CD4-positive, alpha-beta T cell treated with Interleukin-17A for 1 hour (primary cell): Measurements from ENCODE around the gene SNX9.
"Not testable (repeated sequence)": the region's sequence is repeated elsewhere in the genome, so short reads cannot be mapped to it uniquely, and the experiment has no call there.

Source experiments
- DNase-seq: peaks from one replicate; pipeline ENCODE4 v3.0.0-alpha.2; 2020

SNX9 gene

DNA sequence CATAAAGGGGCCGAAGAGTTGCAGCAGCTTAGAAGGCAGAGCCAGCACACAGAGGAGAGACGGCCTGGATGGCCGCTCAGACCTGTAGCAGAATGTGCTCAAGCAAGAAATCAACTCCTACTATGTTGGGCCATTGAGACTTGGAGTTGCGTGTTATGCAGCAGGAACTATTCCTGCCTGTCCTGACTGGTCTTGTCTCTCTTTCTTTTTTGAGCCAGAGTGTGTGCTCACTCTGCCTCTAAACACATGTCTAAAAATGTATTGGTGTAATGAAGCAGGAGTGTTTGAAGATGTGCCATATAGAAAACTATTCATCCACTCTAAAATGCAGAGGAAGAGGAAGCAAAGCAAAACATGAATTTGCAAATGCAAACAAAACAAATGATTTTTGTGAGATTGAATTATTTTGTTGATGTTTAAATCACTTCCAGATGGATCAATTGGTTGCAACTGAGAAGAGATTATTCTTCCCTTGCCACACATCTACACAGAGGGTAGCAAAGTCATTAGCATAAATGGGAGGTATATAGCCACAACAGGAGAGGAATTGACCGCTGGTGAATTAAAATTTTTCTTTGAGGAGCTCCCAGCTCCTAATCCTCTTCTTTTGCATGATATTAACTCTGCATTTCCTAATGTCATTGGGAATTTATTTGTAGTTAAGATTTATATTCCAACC is 138.2 kb downstream of the SNX9 start:
- DNase-seq = no peak

DNA sequence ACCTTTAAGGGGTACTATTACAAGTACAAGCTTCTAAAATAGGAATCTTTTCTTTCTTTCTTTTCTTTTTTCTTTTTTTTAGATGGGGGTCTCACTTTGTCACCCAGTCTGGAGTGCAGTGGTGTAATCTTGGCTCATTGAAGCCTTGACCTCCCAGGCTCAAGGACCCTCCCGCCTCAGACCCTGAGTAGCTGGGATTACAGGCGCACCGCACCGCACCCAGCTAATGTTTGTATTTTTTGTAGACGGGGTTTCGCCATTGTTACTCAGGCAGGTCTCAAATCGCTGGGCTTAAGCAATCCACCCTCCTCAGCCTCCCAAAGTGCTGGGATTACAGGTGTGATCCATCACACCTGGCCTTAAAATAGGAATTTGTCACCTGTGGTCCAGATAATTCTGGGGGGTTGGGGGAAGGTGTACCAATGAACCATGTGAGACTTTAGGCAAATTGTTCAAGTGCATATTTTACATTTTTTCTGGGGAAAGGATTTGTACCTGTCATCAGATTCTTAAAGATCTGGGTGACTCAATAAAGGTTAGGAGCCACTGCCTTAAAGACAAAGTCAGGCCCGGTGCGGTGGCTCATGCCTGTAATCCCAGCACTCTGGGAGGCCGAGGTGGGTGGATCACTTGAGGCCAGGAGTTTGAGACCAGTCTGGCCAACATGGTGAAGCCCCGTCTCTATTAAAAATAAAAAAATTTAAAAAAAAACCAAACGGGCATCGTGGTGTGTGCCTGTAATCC is 139.0 kb downstream of the SNX9 start:
- DNase-seq = no peak

DNA sequence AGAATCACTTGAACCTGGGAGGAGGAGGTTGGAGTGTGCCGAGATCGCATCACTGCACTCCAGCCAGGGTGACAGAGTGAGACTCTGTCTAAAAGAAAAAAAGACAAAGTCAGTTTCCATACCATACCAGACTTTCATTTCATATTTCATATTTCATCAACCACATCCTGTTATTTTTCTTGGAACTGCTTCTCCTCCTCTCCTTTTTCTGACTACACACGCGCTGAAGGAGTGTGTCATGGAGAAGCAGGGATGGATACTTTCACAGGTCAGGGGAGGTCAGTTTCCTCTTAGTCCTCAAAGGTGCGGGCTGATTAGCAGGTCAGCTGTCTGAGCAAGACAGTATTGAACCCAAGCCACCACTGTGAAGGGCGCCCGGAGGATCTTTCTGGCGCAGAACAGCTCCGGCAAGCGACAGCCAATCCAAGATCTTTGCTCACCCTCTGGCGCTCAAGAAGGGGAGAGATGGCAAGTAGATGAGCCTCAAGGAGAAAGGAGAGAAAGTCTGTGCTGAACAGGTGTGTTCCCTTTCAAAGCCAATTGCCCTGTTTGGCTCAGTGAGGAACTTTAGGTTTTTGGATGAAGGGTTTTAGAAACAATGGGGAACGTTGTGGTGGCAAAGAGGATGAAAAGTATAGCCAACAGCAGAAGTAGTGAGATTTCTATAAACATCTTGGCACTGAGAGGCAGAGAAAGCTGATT is 139.7 kb downstream of the SNX9 start:
- no peak for DNase-seq

DNA sequence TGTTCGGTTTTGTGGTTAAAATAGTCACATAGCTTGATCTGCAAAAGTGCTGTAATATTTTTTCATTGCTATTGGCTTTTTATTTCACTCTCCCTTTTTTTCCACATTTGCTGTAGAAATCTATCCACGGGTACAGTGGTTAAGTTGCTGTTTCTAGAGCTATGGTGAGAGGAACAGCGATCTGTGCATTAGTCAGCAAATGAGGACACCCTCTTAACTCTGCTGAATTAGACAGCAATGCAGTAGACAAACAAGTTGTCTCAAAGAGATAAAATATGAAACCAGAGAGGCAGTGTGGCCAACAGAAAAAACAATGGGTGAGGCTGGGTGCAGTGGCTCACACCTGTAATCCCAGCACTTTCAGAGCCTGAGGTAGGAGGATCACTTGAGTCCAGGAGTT is 141.1 kb downstream of the SNX9 start:
- no peak for DNase-seq

DNA sequence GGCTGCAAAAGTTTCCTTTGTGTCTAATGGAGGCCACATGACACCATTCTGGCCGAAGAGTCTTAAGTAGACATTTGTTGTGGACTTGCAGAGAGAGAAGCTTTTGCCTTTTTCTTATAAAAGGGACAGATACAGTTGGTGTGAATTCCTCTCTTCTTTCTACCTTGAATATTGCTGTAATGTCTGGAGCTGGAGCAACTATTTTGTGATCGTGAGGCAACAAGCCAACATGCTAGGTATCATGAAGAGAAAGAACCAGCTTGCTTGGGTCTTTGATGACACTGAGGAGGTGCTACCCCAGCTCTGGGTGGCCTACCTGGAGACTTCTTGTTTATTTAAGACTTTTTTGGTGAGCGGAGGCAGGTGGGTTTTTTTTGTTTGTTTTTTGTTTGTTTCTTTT is 142.3 kb downstream of the SNX9 start:
- no peak for DNase-seq

DNA sequence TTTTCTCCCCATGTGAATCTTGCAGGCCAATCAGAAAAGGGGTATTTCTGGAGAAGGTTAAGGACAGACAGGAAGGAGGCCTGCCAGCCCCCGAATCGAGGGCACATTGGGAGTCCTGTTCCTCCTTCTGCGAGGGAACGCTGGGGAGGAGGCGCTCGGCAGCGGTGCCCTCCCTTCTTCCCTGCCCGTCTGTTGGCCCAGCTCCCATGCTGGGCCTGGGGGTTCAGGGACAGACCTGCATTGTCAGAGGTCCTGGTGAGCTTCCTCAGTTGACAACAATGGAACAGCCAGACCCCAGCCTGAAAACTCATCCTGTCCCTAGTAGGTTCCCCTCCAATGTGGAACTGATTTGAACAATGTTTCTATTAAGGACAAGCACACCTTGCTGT is 143.5 kb downstream of the SNX9 start:
- DNase-seq = no peak

DNA sequence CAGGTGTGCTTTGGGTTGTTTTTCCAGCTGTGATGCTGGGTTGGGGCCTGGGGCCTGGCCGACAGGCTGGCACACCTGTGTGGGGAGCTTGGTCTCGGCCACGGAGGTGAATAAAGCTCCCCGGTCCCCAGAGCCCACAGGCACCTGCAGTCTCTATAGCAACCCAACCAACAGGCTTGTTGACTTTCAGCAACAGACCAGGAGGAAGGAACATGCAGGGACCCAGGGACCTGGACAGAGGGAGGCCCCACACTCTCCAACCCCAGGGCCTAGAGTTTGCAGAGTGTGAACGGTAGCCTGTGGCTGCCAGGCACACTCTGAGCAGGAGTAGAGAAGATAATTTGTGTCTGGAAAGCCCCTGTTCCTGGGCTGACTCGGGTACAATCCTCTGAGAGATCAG is 144.0 kb downstream of the SNX9 start:
- DNase-seq = no peak

DNA sequence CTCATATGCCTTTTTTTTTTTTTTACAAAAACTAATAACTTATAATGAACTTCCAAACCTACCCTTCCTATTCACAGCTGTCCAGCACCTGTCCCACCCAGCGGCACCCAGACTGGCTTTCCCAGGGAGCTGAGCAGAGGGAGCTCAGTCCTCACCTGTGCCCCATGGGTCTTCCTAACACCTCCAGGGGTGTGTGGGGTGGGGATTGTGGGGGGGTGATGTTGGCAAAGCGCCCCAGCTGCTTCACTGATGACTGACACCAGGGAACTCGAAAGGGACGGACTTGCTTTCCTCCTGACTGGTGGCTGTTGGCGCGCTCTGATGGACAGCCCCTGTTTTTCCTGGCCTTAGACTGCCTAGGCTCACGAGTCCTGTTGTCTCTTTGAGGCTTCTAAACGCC is 144.4 kb downstream of the SNX9 start:
- no peak for DNase-seq

DNA sequence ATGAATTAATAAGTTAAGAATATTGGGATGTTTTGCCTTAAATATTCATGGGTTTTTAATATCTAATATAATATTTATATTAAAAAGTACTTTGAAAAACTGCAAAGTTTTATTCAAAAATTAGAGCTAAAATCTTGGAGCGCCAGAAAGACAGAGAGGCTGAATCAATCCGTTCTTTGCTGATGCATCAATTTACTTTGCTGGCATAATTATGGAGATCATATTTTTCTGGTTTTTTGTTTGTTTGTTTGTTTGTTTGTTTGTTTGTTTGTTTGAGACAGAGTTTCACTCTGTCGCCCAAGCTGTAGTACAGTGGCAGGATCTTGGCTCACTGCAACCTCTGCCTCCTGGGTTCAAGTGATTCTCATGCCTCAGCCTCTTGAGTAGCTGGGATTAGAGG is 149.1 kb downstream of the SNX9 start:
- not testable (repeated sequence) for DNase-seq

DNA sequence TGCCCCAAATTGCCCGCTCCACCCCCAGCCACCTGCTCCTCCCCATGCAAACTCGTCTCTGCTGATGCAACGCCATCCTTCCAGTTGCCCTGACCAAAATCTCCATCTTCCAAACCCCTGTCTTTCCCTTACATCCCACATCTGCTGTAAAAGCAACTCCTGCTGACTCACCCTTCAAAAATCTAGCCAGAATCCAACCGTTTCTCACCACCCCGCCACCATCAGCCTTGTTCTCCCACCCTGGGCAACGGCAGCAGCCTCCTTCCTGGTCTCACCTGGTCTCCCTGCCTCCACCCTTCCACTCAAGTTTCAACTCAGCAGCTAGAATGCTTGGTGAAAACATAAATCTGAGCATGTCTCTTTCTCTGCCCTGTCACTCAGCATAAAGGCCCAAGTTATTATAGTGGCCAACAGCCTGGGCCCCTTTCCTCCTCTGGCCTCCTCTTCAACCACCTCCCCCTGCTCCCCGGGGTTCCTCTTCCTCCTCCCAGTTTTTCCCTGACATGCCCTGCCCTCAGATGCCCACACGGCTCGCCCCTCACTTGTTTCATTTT is 151.4 kb downstream of the SNX9 start:
- no peak for DNase-seq

DNA sequence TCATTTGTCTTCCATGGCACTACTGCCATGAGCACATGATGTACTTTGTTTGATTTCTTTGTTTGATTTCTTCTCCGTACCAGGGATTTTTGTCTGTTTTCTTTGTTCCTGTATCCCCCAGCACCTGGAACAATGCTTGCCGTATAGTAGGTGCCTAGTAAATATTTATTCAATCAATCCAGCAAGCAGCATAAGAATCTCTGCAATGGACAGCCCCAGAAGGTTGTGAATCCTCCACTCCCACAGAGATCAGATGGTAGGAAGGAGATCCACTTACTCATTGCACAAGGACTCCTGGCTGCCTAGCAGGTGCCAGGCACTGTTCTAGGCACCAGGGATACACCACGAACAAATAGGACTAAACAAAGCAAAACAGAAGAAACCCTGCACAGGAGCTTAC is 151.9 kb downstream of the SNX9 start:
- DNase-seq = no peak

DNA sequence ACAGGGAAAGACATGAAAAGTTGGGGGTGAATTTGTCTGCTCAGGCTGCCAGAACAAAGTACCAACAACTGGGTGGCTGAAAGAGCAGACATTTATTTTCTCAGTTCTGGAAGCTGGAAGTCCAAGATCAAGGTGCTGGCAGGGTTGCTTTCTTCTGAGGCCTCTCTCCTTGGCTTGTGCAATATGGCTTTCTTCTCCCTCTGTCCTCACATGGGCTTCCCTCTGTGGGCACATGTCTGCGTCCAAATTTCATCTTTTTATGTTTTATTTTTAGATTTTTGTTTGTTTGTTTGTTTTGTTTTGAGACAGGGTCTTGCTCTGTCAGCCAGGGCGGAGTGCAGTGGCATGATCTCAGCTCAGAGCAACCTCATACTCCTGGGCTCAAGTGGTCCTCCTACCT is 152.4 kb downstream of the SNX9 start:
- no peak for DNase-seq

DNA sequence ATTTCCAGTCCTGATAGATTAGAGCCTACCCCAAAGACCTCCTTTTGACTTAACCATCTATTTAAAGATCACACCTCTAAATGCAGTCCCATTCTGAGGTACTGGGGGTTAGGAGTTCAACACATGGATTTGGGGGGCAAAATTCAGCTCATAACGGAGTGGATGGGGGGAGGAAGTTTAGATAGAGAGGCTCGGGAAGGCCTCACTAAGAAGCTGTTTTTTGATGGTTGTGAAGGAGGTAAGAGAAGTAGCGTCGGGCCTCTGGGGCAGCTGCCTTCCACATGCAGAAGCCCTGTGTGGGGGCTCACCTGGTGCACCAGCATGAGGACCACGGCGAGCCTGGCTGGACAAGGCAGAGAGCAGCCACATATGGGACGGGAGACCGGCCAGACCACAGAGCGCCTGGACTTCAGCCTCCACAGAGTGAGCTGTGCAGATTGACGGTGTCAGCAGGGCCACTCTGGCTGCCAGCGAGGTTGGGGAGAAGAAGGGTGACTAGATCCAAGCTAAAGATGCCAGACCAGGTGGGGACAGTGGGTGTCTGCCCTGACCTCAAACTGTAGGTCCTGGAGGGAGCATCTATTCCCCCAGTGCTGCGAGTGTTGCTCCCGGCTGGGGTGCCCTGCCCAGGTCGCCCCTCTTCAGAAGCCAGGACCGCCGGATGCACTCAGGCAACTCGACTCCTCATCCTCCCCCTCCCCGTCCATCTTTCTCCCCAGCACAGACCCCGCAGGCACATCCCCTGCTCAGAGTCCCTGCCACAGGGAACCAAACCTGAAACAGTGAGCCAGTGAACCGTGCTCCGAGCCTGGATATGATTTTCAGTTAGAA is 153.5 kb downstream of the SNX9 start:
- no peak for DNase-seq

DNA sequence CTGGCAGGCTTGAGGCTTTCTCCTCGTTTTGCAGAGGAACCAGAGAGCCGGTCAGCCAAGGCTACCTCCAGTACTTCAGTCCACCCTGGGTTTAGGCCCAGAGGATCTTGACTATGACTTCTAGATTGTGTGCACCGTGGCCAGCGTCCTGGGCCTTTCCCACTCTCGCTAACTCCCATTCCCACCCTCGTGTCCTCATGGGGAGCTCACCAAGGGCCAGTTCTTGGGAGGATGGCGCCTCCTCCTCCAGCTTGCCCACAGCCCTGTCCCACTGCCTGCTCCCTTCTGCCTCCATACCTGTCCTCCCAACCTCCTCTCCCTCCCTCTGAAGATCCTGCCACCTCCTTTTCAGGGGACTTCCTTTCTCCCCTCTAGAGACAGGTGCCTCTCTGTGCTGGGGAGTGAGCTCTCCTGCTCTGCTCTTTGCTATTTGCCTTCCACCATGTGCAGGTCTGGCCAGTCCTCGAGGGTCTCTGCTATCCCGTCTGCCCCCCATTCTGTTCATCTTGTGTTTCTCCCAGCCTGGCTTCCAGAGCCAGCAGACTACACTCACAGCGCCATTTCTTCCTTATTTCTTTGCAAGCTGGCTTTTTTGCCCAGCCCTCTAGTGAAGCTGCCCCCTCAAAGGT is 154.2 kb downstream of the SNX9 start:
- no peak for DNase-seq

DNA sequence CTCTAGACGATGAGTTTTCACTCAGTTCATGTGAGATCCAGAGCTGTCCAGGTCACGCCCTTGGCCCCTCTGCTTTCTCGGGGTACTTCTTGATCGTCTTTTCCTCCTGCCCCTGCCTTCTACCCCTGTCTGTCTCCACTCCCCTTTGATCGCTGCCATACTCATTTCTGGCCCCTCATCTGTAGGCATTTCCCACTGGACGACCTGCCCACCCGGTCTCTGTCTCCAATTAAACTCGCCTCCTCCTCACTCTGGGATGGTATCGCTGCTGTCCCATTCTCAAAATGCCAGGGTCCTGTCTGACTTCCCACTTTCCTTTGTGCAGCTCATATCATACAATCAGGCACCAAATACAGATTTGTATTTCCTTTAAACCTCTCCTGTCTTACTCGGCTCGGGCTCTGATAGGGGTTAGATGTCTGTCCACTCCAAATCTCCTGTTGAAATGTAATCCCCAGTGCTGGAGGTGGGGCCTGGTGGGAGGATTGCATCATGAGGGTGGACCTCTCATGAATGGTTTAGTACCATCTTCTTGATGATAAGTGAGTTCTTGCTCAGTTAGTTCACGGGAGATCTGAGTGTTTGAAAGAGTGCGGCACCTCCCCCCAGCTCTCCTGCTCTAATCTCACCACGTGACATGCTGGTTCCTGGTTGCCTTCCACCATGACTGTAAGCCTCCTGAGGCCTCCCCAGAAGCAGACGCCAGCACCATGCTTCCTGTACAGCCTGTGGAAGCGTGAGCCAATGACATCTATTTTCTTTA is 155.2 kb downstream of the SNX9 start:
- DNase-seq = no peak

DNA sequence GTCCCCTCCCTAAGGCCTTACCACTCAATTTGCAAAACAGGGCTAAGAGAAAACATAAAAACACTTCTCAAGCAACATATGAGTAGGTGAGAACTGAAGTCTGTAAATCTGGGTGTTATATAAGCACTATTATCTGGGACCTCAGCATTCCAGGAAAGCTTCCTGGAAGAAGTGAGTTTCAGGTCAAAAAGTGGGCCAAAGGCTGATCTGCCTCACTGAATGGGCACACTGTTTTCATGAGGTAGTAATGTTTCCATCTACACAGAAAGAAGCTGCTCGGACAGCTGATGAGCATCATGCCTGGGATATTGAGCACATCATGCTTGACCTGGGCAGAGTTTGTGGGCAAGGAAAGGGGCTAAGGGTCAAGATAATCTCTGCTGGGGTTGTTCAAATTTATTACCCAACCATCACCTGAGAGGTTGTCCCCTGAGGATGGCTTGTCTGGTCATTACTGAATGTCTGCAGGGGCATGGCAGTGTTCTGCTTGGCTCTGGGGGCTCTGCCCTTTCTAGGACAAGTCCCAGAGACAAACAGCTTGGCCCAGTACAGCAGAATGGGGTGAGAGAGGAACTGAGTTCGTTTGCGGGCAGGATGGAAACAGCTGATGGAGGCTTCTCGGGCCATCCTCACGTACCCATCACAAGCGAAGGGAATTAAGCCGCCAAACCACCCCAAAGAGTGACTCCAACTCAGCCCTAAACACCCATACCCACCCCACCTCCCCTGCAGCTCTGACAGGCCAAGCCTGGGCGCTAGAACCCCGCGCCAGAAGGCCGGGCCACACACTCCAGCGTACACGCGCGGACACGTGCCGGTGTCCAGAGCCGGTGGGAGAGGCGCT is 157.5 kb downstream of the SNX9 start:
- DNase-seq = no peak

DNA sequence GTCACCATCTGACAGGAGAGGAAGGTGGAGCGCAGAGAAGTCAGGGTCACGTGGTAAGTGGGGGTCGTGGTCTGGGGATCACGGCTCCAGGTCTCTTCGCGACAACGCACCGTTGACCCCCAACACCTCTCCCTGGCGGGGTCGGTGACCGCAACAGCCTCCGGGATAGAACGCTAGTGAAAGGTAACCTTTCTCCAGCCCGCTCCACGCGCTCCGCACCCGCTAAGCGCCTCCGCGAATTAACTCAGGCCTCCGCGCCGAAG is 158.0 kb downstream of the SNX9 start:
- DNase-seq = peak; percentile 19

DNA sequence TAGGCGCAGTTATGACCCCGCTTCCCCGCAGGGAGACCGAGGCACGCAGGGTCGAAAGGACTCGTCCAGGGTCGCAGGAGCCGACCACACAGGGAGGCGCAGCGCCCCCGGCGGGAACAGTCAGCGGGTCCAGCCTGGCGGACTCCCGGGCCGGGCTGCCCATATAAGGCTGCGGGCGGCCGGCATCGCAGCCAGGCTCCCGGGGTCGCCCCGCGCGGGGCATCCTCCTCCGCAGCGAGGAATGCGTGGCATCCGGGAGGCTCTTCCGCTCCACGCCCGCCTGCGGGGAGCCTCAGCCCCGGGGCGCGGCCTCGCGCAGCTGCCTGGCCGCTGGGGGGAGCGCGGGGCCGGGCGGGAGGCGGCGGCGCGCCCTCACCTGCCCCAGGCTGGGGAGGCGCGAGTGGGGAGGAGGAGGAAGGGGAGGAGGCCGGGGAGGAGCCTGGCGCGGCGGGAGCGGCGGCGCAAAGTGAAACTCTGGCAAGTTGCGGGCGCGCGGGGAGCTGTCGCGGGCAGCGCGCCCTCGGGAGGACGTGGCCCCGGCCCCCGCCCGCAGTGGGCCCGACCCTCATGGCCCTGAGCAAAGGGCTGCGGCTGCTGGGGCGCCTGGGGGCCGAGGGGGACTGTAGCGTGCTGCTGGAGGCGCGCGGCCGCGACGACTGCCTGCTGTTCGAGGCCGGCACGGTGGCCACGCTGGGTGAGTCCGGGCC is 158.5 kb downstream of the SNX9 start, which contains the start of gene SYNJ2:
SYNJ2 (plus strand) TSS at position 469 of the 707 bp plus-strand sequence; CDS start at position 568, 99 bp downstream.
- DNase-seq = peak; percentile 88

DNA sequence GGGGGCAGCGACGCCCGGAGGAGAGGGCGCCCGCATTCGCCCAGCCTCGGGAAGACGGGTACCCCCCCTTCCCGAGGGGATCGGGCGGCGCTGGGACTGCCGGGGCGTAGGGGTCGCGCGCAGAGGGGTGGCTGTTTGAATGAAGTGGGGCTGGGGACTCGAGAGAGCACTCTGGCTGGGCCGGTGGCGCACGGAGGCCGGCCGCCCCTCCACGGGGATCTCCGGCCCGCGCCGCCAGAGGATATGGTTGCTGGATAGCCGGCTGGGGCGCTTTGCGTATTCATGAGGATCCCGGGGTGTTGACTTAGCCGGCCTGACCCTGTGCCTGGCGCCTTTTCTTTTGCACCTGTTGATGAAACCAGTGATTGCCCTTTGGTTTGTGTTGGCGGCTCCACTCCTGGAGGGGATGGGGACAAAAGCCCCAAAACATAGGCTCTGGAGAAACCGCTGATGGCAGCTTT is 159.1 kb downstream of the SNX9 start:
- DNase-seq = peak; percentile 25
